IMR-90 (cell line): ENCODE measurements around the gene GNA14. TPM values are rescaled to one million over a fixed set of nuclear protein-coding genes. Genes with fewer than 3 reads are reported as not detected.

Experiments used
- ATAC-seq: fragments of 200-7000 bp; cut with Tn5 transposase; 2 replicates; pipeline ENCODE4 v1.9.1; 2020; ENCODE audit warnings: low read depth, mild to moderate bottlenecking, moderate library complexity
- BruUV-seq: library from RNA; stranded (reverse); fragments of 400-500 nt; replicated peaks from 2 replicates; lab custom pipeline; 2021; lab: Mats Ljungman, UMichigan
- CTCF ChIA-PET: fragments of 300-600 bp; formaldehyde crosslinking; extraction: SDS; loops from one replicate; lab custom pipeline; 2021; ENCODE audit warnings: antibody characterized with exemption; lab: Yijun Ruan, JAX
- POLR2A ChIA-PET: fragments of 300-600 bp; sonication (Branson Sonifier 250); formaldehyde crosslinking; loops from one replicate; lab custom pipeline; 2022; ENCODE audit warnings: antibody characterized with exemption; ENCODE audit not compliant: unreplicated experiment; lab: Charles Lee
- DNase-seq: peaks from one replicate; pipeline ENCODE4 v3.0.0; 2013
- H2AFZ ChIP-seq: replicated peaks from 2 replicates; pipeline ENCODE3; 2013; ENCODE audit warnings: low read length, mild to moderate bottlenecking; ENCODE audit not compliant: poor library complexity
- H2AK5ac ChIP-seq: 2 replicates; pipeline ENCODE4 v1.6.1; 2013; ENCODE audit warnings: low read depth, low read length, inconsistent platforms
- H2AK9ac ChIP-seq: replicated peaks from 2 replicates; pipeline ENCODE3; 2013; ENCODE audit warnings: mild to moderate bottlenecking, low read depth, low read length, moderate library complexity; ENCODE audit not compliant: poor library complexity
- H2BK120ac ChIP-seq: 2 replicates; pipeline ENCODE4 v1.6.1; 2013; ENCODE audit warnings: low read depth, low read length, inconsistent platforms
- H2BK15ac ChIP-seq: 3 replicates; pipeline ENCODE4 v1.6.1; 2013; ENCODE audit warnings: low read depth, low read length, inconsistent platforms
- H2BK20ac ChIP-seq: 2 replicates; pipeline ENCODE4 v1.6.1; 2013; ENCODE audit warnings: low read depth, mild to moderate bottlenecking, inconsistent platforms, low read length, moderate library complexity
- H2BK5ac ChIP-seq: 2 replicates; pipeline ENCODE4 v1.6.1; 2013; ENCODE audit warnings: mild to moderate bottlenecking, low read depth, low read length, inconsistent platforms; ENCODE audit not compliant: poor library complexity, severe bottlenecking
- H3K14ac ChIP-seq: replicated peaks from 2 replicates; pipeline ENCODE4 v1.6.1; 2013; ENCODE audit warnings: low read depth, low read length, inconsistent platforms
- H3K18ac ChIP-seq: 2 replicates; pipeline ENCODE4 v1.6.1; 2013; ENCODE audit warnings: low read depth, low read length, control low read depth
- H3K23ac ChIP-seq: 2 replicates; pipeline ENCODE4 v1.6.1; 2013; ENCODE audit warnings: low read depth, low read length, inconsistent platforms
- H3K27ac ChIP-seq: 2 replicates; pipeline ENCODE4 v1.5.1; 2013; ENCODE audit warnings: mild to moderate bottlenecking, control low read depth, low read length; ENCODE audit not compliant: insufficient read depth
- H3K27me3 ChIP-seq: 2 replicates; pipeline ENCODE4 v1.6.1; 2013; ENCODE audit warnings: low read length; ENCODE audit not compliant: control insufficient read depth, insufficient read depth
- H3K36me3 ChIP-seq: 2 replicates; pipeline ENCODE4 v1.6.1; 2013; ENCODE audit warnings: low read length, mixed read lengths; ENCODE audit not compliant: control insufficient read depth, insufficient read depth
- H3K4ac ChIP-seq: 2 replicates; pipeline ENCODE4 v1.6.1; 2013; ENCODE audit warnings: low read depth, low read length, inconsistent platforms
- H3K4me1 ChIP-seq: 2 replicates; pipeline ENCODE4 v1.6.1; 2013; ENCODE audit warnings: low read length, mixed read lengths; ENCODE audit not compliant: control insufficient read depth, insufficient read depth
- H3K4me2 ChIP-seq: 2 replicates; pipeline ENCODE4 v1.6.1; 2013; ENCODE audit warnings: low read depth, mild to moderate bottlenecking, control low read depth, low read length, moderate library complexity
- H3K4me3 ChIP-seq: 2 replicates; pipeline ENCODE4 v1.5.1; 2013; ENCODE audit warnings: low read depth, mild to moderate bottlenecking, control low read depth, low read length, moderate library complexity; ENCODE audit not compliant: insufficient read depth
- H3K56ac ChIP-seq: 2 replicates; pipeline ENCODE4 v1.6.1; 2013; ENCODE audit warnings: low read length, inconsistent platforms; ENCODE audit not compliant: insufficient read depth; ENCODE audit errors: extremely low read depth
- H3K79me1 ChIP-seq, 2 experiments: 2 replicates each; pipeline ENCODE4 v1.6.1; 2013; ENCODE audit warnings: low read length in 2 of 2, inconsistent platforms in 1 of 2, low read depth in 1 of 2
- H3K9ac ChIP-seq: 2 replicates; pipeline ENCODE4 v1.6.1; 2013; ENCODE audit warnings: low read depth, low read length, control low read depth
- H3K9me1 ChIP-seq: 2 replicates; pipeline ENCODE4 v1.6.1; 2013; ENCODE audit warnings: low read length, inconsistent platforms; ENCODE audit not compliant: insufficient read depth
- H3K9me3 ChIP-seq: 2 replicates; pipeline ENCODE4 v1.6.1; 2013; ENCODE audit warnings: low read length; ENCODE audit not compliant: control insufficient read depth, insufficient read depth
- H4K20me1 ChIP-seq: 2 replicates; pipeline ENCODE4 v1.6.1; 2013; ENCODE audit warnings: low read length, inconsistent platforms; ENCODE audit not compliant: insufficient read depth
- H4K5ac ChIP-seq: 2 replicates; pipeline ENCODE4 v1.6.1; 2013; ENCODE audit warnings: mild to moderate bottlenecking, low read depth, low read length, control low read depth
- H4K8ac ChIP-seq, 2 experiments: 2 replicates each; pipeline ENCODE4 v1.6.1; 2013; ENCODE audit warnings: low read depth in 2 of 2, low read length in 2 of 2, control low read depth in 1 of 2, inconsistent platforms in 1 of 2
- H4K91ac ChIP-seq: 2 replicates; pipeline ENCODE4 v1.6.1; 2013; ENCODE audit warnings: low read depth, low read length, inconsistent platforms; ENCODE audit not compliant: insufficient read depth
- CHD1 ChIP-seq: IDR thresholded peaks from 2 replicates; pipeline ENCODE4 v1.6.1; 2012; ENCODE audit warnings: low read depth, low read length, improper control_type of control experiment
- FOS ChIP-seq: fragments of 150-350 bp; IDR thresholded peaks from 2 replicates; pipeline ENCODE4 v1.6.1; 2016; ENCODE audit warnings: low read depth, low read length
- MAZ ChIP-seq: IDR thresholded peaks from 2 replicates; pipeline ENCODE4 v1.6.1; 2012; ENCODE audit warnings: low read depth, mild to moderate bottlenecking, low read length, improper control_type of control experiment, moderate library complexity, borderline replicate concordance
- NFE2L2 ChIP-seq: fragments of 150-350 bp; IDR thresholded peaks from 2 replicates; pipeline ENCODE4 v1.6.1; 2016; ENCODE audit warnings: low read depth, mild to moderate bottlenecking, low read length
- POLR2A ChIP-seq: IDR thresholded peaks from 2 replicates; pipeline ENCODE4 v1.6.1; 2012; ENCODE audit warnings: mild to moderate bottlenecking, low read depth, low read length
- RCOR1 ChIP-seq: IDR thresholded peaks from 2 replicates; pipeline ENCODE4 v1.6.1; 2012; ENCODE audit warnings: mild to moderate bottlenecking, low read length, improper control_type of control experiment; ENCODE audit not compliant: insufficient replicate concordance
- WGBS, 2 experiments: methylation state at CpG; one replicate each; pipeline versions ENCODE4 v1.1.5 to v1.1.7; 2013; ENCODE audit warnings: missing lambda C conversion rate in 2 of 2; ENCODE audit not compliant: insufficient read length in 1 of 2; ENCODE audit errors: extremely low coverage in 2 of 2; 5-methylcytosine and 5-hydroxymethylcytosine counted together
- dilution Hi-C: fragments of 300-500 bp; cut with HindIII; formaldehyde crosslinking; loops from one replicate; pipeline ENCODE4 v1.14.3; 2018; ENCODE audit warnings: low sequenced_read_pairs; ENCODE audit not compliant: unreplicated experiment
- in situ Hi-C: fragments of 300-500 bp; cut with MboI; formaldehyde crosslinking; loops from 3 replicates; pipeline ENCODE4 v1.14.3; 2019; ENCODE audit warnings: low sequenced_read_pairs, inconsistent platforms, mixed read lengths
- intact Hi-C: fragments of 100-400 bp; cut with micrococcal nuclease; formaldehyde crosslinking; loops from 2 replicates; pipeline ENCODE4 v1.10.0; 2022
- polyA plus RNA-seq, 3 experiments: library from polyadenylated mRNA; depleted of rRNA; stranded (reverse); fragments of >200 nt; gene quantifications; 2 replicates each; pipeline ENCODE4 v1.2.3, GENCODE V29; 2012; ENCODE audit warnings: low replicate concordance in 1 of 3
- total RNA-seq: library from RNA; depleted of rRNA; stranded (reverse); fragments of >200 nt; gene quantifications from 2 replicates; pipeline ENCODE4 v1.2.3, GENCODE V29; 2012
- TF ChIP-seq, protein P1 (sequence below): fragments of 150-350 bp; IDR thresholded peaks from 2 replicates; pipeline ENCODE4 v1.6.1; 2017; ENCODE audit warnings: mild to moderate bottlenecking, antibody characterized with exemption, low read length, low read depth

The GNA14 gene
- total and polyA plus RNA-seq, 2 of the 4 experiments (the other 2 are of a cell fraction), result under 0.01 to 0.03 TPM

DNA sequence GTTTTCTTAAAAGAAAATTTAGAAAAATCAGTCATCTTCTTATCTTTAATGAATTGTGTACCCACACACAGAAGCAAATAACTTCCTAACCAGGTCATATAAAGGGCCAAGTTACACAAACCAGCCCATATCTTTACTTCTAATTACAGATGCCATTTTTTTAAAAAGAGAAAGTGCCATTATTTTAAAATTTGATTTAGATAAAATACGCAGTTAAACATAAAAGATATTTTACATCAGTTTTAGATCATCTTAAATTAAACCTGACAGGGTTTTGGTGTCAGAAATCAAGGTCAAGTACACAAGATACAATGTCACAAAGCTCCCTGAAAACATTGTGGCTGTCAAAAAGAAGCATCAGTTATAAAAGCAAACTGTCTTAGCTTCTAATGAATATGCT lies 129.4 kb downstream of the GNA14 start:
- no peak for ATAC-seq
- in situ Hi-C loops (no loop called here), dilution Hi-C loops (no loop called here), intact Hi-C loops (no loop called here)
- no peaks in the 10 kb centered on the region for H3K79me1 ChIP-seq
- no peaks in the 10 kb centered on the region for H4K20me1 ChIP-seq
- no peak overlapping the region for H2BK20ac ChIP-seq
- no peaks in the 10 kb centered on the region for H3K9me3 ChIP-seq
- no peak overlapping the region for H2AFZ ChIP-seq
- no peak for DNase-seq
- H3K27me3 ChIP-seq, result no peaks in the 10 kb centered on the region
- no TSS peak for BruUV-seq
- H2AK9ac ChIP-seq, result no peak overlapping the region
- H2BK5ac ChIP-seq, result no peak overlapping the region
- POLR2A ChIA-PET, result no interaction called here
- no peak overlapping the region for H3K18ac ChIP-seq
- CTCF ChIA-PET, result no interaction called here
- no peak overlapping the region for H4K5ac ChIP-seq
- no peaks in the 10 kb centered on the region for H3K36me3 ChIP-seq
- no peak overlapping the region for H3K27ac ChIP-seq
- H3K9ac ChIP-seq, result no peak overlapping the region
- H2BK15ac ChIP-seq, result no peak overlapping the region
- no peaks in the 10 kb centered on the region for H3K4me1 ChIP-seq
- no peak overlapping the region for H4K91ac ChIP-seq
- WGBS, 2 experiments, result no CpG with 5 or more reads among the region's 1 CpG
- no peak overlapping the region for H3K4ac ChIP-seq
- H4K8ac ChIP-seq, result no peak overlapping the region
- H2AK5ac ChIP-seq, result no peak overlapping the region
- no peak overlapping the region for H3K4me2 ChIP-seq
- no peak overlapping the region for H3K56ac ChIP-seq
- no peak overlapping the region for H3K14ac ChIP-seq
- TF ChIP-seq FOS, result no peak
- TF ChIP-seq RCOR1, result no peak
- TF ChIP-seq NFE2L2, result no peak
- TF ChIP-seq, protein P1, sequence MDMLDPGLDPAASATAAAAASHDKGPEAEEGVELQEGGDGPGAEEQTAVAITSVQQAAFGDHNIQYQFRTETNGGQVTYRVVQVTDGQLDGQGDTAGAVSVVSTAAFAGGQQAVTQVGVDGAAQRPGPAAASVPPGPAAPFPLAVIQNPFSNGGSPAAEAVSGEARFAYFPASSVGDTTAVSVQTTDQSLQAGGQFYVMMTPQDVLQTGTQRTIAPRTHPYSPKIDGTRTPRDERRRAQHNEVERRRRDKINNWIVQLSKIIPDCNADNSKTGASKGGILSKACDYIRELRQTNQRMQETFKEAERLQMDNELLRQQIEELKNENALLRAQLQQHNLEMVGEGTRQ, result no peak
- no peak for TF ChIP-seq POLR2A
- no peak for TF ChIP-seq CHD1
- no peak for TF ChIP-seq MAZ
- H3K4me3 ChIP-seq, result no peak overlapping the region
- no peak overlapping the region for H3K23ac ChIP-seq
- no peak overlapping the region for H2BK120ac ChIP-seq
- no peaks in the 10 kb centered on the region for H3K9me1 ChIP-seq
